ENCODE results near the gene PRRG2.
"Not testable (repeated sequence)": the region's sequence is repeated elsewhere in the genome, so short reads cannot be mapped to it uniquely, and the experiment has no call there.

Gene PRRG2

GRCh38 chr19:49609499-49610092 lies 28.5 kb downstream of the PRRG2 start:
- no peak for DNase-seq (ENCODE audit: low spot score)

GRCh38 chr19:49613374-49613773 lies 32.3 kb downstream of the PRRG2 start:
- no peak for DNase-seq (ENCODE audit: low spot score)

GRCh38 chr19:49614096-49614833 lies 33.1 kb downstream of the PRRG2 start:
- peak; percentile 96 for DNase-seq (ENCODE audit: low spot score)

GRCh38 chr19:49615861-49616260 lies 34.7 kb downstream of the PRRG2 start:
- DNase-seq (ENCODE audit: low spot score), result no peak

GRCh38 chr19:49616532-49616931 lies 35.4 kb downstream of the PRRG2 start:
- no peak for DNase-seq (ENCODE audit: low spot score)

GRCh38 chr19:49616945-49617344 lies 35.8 kb downstream of the PRRG2 start:
- no peak for DNase-seq (ENCODE audit: low spot score)

GRCh38 chr19:49617860-49618259 lies 36.7 kb downstream of the PRRG2 start:
- not testable (repeated sequence) for DNase-seq (ENCODE audit: low spot score)

GRCh38 chr19:49624967-49625910 lies 44.1 kb downstream of the PRRG2 start:
- no peak for DNase-seq (ENCODE audit: low spot score)

- DNase-seq (ENCODE audit: low spot score), result no peak
Measured at GRCh38 chr19:49626226-49626625, 45.1 kb downstream of the PRRG2 start.

- DNase-seq (ENCODE audit: low spot score), result no peak
Measured at GRCh38 chr19:49629659-49630058, 48.5 kb downstream of the PRRG2 start.

- DNase-seq (ENCODE audit: low spot score), result no peak
Measured at GRCh38 chr19:49631014-49631588, 50.0 kb downstream of the PRRG2 start.

GRCh38 chr19:49631610-49632192 lies 50.6 kb downstream of the PRRG2 start:
- no peak for DNase-seq (ENCODE audit: low spot score)

- no peak for DNase-seq (ENCODE audit: low spot score)
Measured at GRCh38 chr19:49632576-49632975, 51.5 kb downstream of the PRRG2 start.

- not testable (repeated sequence) for DNase-seq (ENCODE audit: low spot score)
Measured at GRCh38 chr19:49633273-49633672, 52.2 kb downstream of the PRRG2 start.

- DNase-seq (ENCODE audit: low spot score), result no peak
Measured at GRCh38 chr19:49635530-49636232, 54.6 kb downstream of the PRRG2 start.

- DNase-seq (ENCODE audit: low spot score), result no peak
Measured at GRCh38 chr19:49636233-49636932, 55.3 kb downstream of the PRRG2 start.

- peak; percentile 47 for DNase-seq (ENCODE audit: low spot score)
Measured at GRCh38 chr19:49637821-49638738, 57.0 kb downstream of the PRRG2 start.

GRCh38 chr19:49639401-49640112 lies 58.4 kb downstream of the PRRG2 start:
- DNase-seq (ENCODE audit: low spot score), result no peak

Data from kidney capillary endothelial cell (primary cell).